Stimulated activated CD4-positive, alpha-beta T cell treated with anti-CD3 and anti-CD28 coated beads, Interleukin-12 subunit alpha, Interleukin-12 subunit beta, amount 100 ng/mL, for 24 hours (primary cell): ENCODE data around the gene S100A6.
"Not testable (repeated sequence)": the region's sequence is repeated elsewhere in the genome, so short reads cannot be mapped to it uniquely, and the experiment has no call there.

Experiments
- DNase-seq, 2 experiments: peaks; one replicate each; pipeline ENCODE4 v3.0.0-alpha.2; 2020; ENCODE audit warnings: low read depth in 2 of 2

Gene S100A6

DNA sequence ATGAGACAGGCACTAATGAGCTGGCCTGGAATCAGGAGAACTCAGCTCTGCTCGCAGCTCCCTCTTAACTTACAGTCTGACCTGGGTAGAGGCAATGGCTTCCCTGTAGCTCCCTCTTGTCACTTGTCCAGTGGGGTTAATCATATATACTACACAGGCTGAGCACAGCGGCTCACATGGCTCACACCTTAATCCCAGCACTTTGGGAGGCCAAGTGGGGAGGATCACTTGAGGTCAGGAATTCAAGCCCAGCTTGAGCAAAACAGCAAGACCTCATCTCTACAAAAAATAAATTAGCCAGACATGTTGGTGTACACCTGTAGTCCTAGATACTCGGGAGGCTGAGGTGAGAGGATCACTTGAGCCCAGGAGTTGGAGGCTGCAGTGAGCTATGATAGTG lies 4.2 kb downstream of the S100A6 start:
- DNase-seq = no peak

GRCh38 chr1:153527683-153528040 lies 8.1 kb downstream of the S100A6 start:
- DNase-seq = no peak

DNA sequence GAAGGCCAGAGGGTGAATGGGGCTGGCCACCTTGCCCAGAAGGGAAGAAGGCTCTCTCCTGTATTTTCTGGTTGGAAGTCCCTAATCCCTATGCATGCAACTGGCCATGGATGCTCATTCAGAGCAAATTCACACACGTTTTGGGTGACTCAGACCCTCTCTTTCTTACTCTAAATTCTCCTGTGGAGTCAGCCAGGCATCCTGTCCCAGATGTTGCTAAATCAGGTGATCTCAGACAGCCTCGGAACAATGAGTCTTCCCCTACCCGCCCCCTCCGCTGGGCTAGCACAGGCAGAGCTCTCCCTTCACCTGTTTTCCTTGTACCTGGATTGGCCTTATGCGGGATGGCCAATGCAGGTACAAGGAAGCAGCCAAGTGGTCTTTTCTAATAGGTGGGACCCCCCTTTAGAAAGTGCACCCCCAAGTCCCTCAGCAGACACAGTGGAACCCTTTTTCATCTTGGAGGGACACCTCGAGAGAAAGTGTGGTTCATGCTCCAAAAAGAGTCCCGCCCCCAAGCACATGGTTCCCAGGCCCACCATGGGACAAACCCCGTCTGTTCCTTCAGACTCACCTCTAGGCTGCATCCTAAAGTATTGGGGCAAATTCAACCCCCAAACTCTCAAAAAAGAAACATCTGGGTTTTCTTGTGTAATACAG lies 8.6 kb downstream of the S100A6 start:
- DNase-seq = no peak

- no peak for DNase-seq
Observed at GRCh38 chr1:153526132-153526543, 9.7 kb downstream of the S100A6 start.

GRCh38 chr1:153525088-153525728 lies 10.6 kb downstream of the S100A6 start:
- DNase-seq = no peak

DNA sequence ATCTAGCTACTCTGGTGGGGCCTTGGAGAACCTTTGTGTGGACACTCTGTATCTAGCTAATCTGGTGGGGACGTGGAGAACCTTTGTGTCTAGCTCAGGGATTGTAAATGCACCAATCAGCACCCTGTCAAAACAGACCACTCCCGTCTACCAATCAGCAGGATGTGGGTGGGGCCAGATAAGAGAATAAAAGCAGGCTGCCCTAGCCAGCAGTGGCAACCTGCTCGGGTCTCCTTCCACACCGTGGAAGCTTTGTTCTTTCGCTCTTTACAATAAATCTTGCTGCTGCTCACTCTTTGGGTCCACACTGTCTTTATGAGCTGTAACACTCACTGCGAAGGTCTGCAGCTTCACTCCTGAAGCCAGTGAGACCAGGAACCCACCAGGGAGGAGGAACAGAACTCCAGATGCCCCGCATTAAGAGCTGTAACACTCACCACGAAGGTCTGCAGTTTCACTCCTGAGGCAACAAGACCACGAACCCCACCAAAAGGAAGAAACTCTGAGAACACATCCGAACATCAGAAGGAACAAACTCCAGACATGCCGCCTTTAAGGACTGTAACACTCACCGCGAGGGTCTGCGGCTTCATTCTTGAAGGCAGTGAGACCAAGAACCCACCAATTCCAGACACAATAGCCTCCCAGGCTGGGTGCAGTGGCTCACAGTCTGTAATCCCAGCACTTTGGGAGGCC lies 13.3 kb downstream of the S100A6 start:
- DNase-seq = not testable (repeated sequence)

- not testable (repeated sequence) for DNase-seq
Observed at GRCh38 chr1:153521808-153522207, 14.0 kb downstream of the S100A6 start.

- DNase-seq = no peak
Observed at GRCh38 chr1:153520818-153521476, 14.8 kb downstream of the S100A6 start.

DNA sequence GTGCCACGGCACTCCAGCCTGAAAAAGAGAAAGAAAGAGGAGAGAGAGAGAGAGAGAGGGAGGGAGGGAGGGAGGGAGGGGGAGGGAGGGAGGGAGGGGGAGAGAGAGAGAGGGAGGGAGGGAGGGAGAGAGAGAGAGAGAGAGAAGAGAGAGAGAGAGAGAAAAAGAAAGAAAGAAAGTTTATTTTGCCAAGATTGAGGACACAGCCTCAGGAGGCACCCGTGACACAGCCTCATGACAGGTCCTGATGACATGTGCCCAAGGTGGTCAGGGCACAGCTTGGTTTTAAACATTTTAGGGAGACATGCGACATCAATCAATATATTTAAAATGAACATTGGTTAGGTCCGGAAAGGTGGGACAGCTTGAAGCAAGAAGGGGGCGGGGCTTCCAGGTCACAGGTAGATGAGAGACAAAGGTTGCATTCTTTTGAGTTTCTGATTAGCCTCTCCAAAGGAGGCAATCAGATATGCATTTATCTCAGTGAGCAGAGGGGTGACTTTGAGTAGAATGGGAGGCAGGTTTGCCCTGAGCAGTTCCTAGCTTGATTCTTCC lies 15.6 kb downstream of the S100A6 start:
- not testable (repeated sequence) for DNase-seq

GRCh38 chr1:153519242-153519641 lies 16.5 kb downstream of the S100A6 start:
- no peak for DNase-seq

DNA sequence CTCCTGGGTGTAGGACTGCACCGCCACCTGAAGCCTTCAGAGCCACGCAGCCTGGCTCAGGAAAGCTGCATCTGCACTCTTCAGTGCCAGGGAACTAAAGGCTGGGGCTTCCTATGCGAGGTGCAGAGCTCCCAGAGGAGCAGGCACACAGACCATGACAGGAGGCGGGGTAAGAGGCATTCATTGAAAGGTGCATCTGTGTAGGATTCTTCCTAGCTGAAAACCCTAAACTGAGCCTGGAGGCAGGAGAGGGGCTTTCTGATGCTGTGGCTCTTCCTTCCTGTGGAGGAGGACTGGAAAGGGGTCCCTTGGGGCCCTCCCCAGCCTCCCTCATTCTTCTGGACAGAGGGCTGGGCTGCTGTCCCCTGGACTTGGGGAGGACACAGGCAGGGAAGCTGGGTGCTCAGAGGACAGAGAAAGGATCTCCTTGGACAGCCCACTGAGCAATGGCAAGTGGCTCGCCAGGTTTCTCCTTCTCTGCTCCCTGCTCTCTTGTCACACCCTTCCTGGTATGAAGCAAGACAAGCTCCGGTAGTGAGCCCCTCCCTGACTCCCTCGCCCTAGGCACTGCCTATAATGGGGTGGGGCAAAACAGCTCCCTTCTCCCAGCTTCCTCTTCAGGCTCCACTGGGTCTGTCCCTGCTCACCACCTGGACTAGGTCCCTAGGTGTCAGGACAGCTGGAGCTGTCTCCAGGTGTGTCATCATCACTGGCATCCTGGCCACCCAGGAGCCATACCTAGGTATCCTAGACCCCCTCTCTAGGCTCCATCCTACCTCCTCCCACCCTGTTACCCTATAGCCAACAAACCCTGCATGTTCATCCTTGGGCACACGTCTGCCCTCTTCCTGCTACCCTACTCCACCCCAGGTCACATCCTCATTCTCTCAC lies 20.0 kb downstream of the S100A6 start:
- no peak for DNase-seq

DNA sequence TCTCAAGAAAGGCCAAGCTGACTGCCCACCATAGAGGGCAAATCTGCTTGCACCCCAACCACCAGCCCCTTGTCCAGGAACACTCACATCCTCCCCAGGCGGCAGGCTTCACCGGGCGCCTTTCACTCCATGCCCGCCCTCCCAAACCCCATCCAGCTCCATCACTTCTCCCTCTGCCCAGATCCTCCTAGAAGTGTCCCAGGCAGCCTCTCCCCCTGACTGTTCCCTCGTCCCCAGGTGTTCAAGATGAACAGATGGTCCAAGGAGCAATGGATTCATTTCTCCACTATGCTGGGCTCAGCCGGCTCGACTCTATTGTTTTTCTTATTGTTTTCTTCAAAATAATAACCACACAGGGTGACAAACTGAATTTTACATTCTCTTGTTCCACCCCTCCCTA lies 22.1 kb downstream of the S100A6 start:
- no peak for DNase-seq

DNA sequence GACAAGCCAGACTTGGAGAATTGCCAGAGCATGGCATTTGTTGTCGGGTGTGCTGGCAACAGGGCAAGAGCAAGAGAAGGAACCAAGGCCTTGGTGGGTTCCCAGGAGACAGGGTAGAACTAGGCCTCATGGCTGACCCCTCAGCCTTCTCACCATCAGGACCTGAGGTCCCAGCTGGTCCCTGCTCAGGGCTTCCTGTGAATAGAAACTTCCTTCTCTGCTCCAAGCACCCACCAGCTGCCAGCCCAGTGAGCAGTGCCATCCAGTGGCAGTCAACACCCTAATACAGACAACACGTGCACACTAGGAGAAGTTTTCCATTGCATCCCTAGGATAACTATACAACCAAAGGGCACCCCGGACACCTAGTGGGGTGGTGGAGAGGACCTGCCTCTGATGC lies 22.8 kb downstream of the S100A6 start:
- DNase-seq = no peak

GRCh38 chr1:153510984-153511410 lies 24.8 kb downstream of the S100A6 start:
- DNase-seq = peak; percentile 65 to 78

DNA sequence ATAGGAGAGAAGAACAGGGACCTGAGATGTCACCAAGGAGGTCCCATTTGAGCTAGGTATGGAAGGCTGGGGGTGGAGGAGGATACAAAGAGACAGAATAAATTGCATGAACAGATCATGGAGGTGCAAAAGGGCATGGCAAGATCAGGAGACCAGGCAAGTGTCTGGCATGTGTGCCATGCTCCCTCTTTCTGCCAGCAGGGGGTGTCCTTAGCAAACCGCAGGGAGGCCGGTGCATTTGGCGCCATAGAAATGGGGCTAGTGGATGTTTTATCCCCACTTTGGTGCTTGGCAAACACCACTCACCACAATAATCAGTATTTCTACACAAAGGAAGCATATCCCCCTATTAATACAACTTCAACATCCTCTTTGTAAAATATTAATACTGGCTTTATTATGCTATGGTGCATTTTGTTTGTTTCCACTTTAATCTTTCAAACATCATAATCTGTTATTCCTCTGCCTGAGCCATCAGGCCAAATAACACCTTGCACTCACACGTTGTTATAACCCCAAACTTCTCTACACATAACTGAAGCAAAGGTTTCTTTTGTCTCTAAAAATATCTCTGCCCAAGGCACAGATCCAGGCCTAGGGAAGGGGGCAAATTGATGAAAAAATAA lies 25.9 kb downstream of the S100A6 start:
- DNase-seq = peak; percentile 44 to 67

- DNase-seq = no peak
Observed at GRCh38 chr1:153509036-153509435, 26.8 kb downstream of the S100A6 start.

DNA sequence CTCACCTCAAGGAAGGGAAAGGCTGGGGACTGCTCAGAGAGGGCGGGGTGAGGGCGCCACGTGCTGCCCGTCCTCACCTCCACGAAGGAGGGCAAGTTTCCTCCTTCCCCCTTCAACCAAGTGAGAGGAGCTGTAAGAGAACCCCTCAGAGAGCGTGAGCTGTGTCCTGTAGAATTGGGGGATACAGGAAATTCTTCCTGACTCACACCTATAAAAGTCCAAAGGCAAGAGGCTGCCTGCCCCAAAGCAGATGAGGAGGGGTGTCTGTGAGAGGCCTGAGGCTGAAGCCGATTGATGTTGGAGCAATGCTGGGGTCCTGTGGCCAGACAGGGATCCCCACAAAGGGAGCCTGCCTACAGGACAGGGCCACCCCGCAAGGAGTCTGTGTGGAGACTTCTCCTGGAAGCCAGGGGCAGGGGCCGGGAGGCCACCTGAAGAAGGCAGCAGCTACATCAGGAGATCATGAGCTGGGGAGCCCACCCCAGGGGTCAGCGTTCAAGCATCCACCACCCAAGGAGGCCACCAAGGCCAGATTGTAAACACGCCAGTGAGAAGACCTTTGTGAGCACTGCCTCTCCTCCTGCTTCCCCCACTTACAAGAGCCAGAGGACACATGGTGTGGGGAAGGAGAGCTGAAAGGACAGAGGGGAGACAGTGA lies 27.7 kb downstream of the S100A6 start:
- DNase-seq = no peak

DNA sequence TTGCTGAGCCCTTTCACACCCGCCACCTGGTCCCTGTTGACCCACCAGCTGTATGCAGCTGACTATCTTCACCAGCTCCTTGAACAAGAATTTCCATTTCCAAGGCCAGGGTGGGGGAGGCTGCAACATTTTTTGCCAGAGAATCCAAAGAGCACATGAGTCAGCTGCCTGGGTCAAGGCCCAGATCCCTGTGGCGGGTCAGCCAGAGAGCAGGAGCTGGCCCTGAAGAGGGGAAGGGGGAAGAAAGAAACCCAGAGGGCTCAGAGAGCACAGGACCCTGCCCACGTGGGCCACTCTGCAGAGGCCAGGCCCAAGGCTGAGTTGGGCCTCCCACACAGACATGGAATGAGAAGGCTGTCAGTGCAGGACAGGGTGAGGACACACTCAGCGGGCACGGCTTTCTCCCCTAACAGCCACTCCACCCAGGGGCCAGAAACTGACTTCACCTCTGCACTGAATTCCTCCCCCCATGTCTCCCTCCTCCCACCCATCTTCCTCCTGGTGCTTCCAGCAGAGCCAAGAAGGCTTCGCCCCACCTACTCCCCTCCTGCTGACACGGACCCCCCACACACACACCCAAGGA lies 28.9 kb downstream of the S100A6 start:
- DNase-seq = no peak

DNA sequence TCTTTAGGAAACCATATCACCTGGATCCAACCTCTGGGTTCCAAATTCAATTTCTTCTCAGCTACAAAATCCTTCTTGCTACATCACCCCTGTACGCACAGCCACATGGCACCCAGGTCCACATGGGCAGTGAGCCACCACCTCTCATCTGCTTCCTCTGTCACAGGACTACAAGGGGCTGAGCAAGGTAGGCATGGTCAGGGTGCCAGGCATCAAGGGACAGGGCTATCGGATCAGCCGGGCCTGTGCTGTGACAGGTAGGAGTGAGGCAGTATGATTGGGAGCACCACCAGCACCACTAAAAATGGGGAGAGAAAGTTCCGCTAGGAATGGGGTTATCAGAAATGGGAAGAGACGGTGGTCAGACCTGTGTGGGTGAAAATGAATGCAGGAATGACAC lies 29.4 kb downstream of the S100A6 start:
- no peak for DNase-seq

GRCh38 chr1:153505576-153505975 lies 30.2 kb downstream of the S100A6 start:
- DNase-seq = no peak
